Keratinocyte (primary cell): ENCODE data around the gene DNAH17.

Source experiments
- EZH2 ChIP-seq: IDR thresholded peaks from one replicate; pipeline ENCODE4 v1.6.1; 2012; ENCODE audit warnings: inconsistent platforms, mild to moderate bottlenecking, low read length, moderate library complexity
- TF ChIP-seq, protein P1 (sequence below), 3 experiments: IDR thresholded peaks in 1 of 3; conservative IDR thresholded peaks in 1 of 3; optimal IDR thresholded peaks in 1 of 3; 2 replicates in 2 of 3; 3 replicates in 1 of 3; pipeline versions ENCODE3 to v1.5.1; 2011; ENCODE audit warnings: low read length in 3 of 3, mild to moderate bottlenecking in 3 of 3, moderate library complexity in 2 of 3, control low read depth in 1 of 3, inconsistent platforms in 1 of 3; ENCODE audit not compliant: insufficient read depth in 2 of 3; ENCODE audit errors: extremely low read depth in 1 of 3

DNA sequence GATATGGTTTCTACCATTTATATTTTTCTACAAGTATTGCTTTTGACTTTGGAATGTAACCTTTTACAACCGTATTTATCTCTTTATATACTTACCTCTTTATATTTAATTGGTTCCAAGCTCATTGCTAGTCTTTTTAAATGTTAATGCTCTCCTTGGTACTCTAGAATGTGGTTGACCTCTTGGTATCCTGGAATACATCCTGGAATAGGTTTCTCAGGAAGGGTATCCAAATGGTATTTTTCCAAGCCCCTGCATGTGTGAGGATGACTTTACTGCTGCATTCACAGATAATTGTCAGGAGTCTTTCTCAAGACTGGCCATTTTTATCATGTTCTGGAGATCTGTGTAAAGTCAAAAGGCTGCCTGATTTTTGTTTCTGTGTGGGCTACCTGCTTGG, 30.2 kb downstream of the DNAH17 start:
- no peak for TF ChIP-seq EZH2
- TF ChIP-seq, protein P1, sequence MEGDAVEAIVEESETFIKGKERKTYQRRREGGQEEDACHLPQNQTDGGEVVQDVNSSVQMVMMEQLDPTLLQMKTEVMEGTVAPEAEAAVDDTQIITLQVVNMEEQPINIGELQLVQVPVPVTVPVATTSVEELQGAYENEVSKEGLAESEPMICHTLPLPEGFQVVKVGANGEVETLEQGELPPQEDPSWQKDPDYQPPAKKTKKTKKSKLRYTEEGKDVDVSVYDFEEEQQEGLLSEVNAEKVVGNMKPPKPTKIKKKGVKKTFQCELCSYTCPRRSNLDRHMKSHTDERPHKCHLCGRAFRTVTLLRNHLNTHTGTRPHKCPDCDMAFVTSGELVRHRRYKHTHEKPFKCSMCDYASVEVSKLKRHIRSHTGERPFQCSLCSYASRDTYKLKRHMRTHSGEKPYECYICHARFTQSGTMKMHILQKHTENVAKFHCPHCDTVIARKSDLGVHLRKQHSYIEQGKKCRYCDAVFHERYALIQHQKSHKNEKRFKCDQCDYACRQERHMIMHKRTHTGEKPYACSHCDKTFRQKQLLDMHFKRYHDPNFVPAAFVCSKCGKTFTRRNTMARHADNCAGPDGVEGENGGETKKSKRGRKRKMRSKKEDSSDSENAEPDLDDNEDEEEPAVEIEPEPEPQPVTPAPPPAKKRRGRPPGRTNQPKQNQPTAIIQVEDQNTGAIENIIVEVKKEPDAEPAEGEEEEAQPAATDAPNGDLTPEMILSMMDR (optimal IDR thresholded peaks at IDR 0.05 in 1 of 3, IDR thresholded peaks at IDR 0.05 in 1 of 3, conservative IDR thresholded peaks at IDR 0.05 in 1 of 3; ENCODE audit: extremely low read depth in 1 of 3, insufficient read depth in 2 of 3, low read length in 3 of 3), result no peak
